ENCODE results near the gene GRIK4. TPM values are rescaled to one million over a fixed set of nuclear protein-coding genes. Genes with fewer than 3 reads are reported as not detected.

The GRIK4 gene
- total RNA-seq, 1 experiment from 2014 or later = not detected

DNA sequence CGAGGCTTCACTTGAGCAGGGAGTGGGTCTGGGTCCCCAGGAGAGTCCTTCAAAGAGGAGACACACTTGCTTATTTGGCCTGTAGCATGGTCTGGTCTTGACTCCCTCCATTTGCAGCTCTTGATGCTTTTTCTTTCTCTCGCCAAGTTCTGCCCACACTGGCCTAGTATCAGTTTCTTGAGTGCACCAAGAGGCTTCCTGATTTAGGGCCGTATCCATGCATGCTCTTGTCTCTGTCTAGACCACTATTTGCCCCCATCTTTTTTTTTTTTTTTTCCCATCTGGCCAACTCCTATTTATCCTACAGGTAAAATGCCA is 170.7 kb downstream of the GRIK4 start:
- no peak overlapping the region for H2AFZ ChIP-seq (ENCODE audit: low read length)
- no peaks in the 10 kb centered on the region for H3K9me3 ChIP-seq (ENCODE audit: low read length)
- no peaks in the 10 kb centered on the region for H4K20me1 ChIP-seq (ENCODE audit: low read length)
- no peaks in the 10 kb centered on the region for H3K4me1 ChIP-seq (ENCODE audit: insufficient read depth, low read length)
- no peak overlapping the region for H3K27ac ChIP-seq (ENCODE audit: low read length)
- H3K27me3 ChIP-seq (ENCODE audit: low read length) = peaks cover 66% of the 10 kb centered on the region
- no peak overlapping the region for H3K9ac ChIP-seq (ENCODE audit: low read length)
- H3K4me3 ChIP-seq (ENCODE audit: low read length) = no peak overlapping the region
- intact Hi-C loops (cut with micrococcal nuclease) = no loop called here
- ATAC-seq = no peak
- no peak overlapping the region for H3K4me2 ChIP-seq (ENCODE audit: low read length)
- POLR2A ChIA-PET (ENCODE audit: unreplicated experiment) = no interaction called here
- no peaks in the 10 kb centered on the region for H3K79me2 ChIP-seq (ENCODE audit: low read length)
- no peaks in the 10 kb centered on the region for H3K9me2 ChIP-seq (replicated peaks; ENCODE audit: low read length)
- BruUV-seq (replicated peaks) = no TSS peak
- H3K36me3 ChIP-seq (ENCODE audit: low read depth, low read length) = no peaks in the 10 kb centered on the region
- CTCF ChIA-PET = no interaction called here
- no peak for TF ChIP-seq EZH2 (IDR thresholded peaks at IDR 0.05; ENCODE audit: low read length, unreplicated experiment)
- no peak for TF ChIP-seq EZH2phosphoT487 (IDR thresholded peaks at IDR 0.05; ENCODE audit: borderline replicate concordance, low read length)
- TF ChIP-seq, protein P1, sequence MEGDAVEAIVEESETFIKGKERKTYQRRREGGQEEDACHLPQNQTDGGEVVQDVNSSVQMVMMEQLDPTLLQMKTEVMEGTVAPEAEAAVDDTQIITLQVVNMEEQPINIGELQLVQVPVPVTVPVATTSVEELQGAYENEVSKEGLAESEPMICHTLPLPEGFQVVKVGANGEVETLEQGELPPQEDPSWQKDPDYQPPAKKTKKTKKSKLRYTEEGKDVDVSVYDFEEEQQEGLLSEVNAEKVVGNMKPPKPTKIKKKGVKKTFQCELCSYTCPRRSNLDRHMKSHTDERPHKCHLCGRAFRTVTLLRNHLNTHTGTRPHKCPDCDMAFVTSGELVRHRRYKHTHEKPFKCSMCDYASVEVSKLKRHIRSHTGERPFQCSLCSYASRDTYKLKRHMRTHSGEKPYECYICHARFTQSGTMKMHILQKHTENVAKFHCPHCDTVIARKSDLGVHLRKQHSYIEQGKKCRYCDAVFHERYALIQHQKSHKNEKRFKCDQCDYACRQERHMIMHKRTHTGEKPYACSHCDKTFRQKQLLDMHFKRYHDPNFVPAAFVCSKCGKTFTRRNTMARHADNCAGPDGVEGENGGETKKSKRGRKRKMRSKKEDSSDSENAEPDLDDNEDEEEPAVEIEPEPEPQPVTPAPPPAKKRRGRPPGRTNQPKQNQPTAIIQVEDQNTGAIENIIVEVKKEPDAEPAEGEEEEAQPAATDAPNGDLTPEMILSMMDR (conservative IDR thresholded peaks at IDR 0.05; ENCODE audit: low read depth, low read length) = no peak
- H3F3A ChIP-seq (ENCODE audit: low read length, unreplicated experiment) = no peaks in the 10 kb centered on the region
- DNase-seq = no peak

DNA sequence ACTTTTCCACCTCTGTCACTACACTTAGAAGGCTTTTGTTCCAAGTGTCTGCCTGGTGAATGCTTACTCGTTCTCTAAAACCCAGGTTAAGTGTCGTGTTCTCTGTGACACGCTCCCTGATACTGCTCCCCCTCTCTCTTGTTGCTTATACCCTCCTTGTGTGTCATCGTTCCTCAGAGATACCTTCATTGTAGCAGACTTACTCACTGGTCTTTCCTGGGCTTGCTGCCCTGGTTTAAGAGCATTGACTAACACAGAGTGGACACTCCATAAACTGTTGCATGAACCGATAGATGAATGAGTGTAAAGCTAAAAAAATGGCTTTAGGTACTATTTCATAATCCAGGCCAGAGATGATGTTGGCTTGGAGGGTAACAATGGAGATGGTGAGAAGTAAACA is 171.3 kb downstream of the GRIK4 start:
- Histone ChIP-seq H3K9me2 (replicated peaks; ENCODE audit: low read length) (no peaks in the 10 kb centered on the region), H3K4me3 (ENCODE audit: low read length) (no peak overlapping the region), H3K36me3 (ENCODE audit: low read depth, low read length) (no peaks in the 10 kb centered on the region), H3F3A (ENCODE audit: low read length, unreplicated experiment) (no peaks in the 10 kb centered on the region), H4K20me1 (ENCODE audit: low read length) (no peaks in the 10 kb centered on the region), H3K4me1 (ENCODE audit: insufficient read depth, low read length) (no peaks in the 10 kb centered on the region), H3K27ac (ENCODE audit: low read length) (no peak overlapping the region), H2AFZ (ENCODE audit: low read length) (no peak overlapping the region), H3K4me2 (ENCODE audit: low read length) (no peak overlapping the region), H3K9me3 (ENCODE audit: low read length) (no peaks in the 10 kb centered on the region), H3K9ac (ENCODE audit: low read length) (no peak overlapping the region), H3K79me2 (ENCODE audit: low read length) (no peaks in the 10 kb centered on the region), H3K27me3 (ENCODE audit: low read length) (peaks cover 66% of the 10 kb centered on the region)
- DNase-seq = peak; percentile 44
- ChIA-PET POLR2A (ENCODE audit: unreplicated experiment) (no interaction called here), CTCF (no interaction called here)
- no peak for TF ChIP-seq EZH2phosphoT487 (IDR thresholded peaks at IDR 0.05; ENCODE audit: borderline replicate concordance, low read length)
- intact Hi-C loops (cut with micrococcal nuclease) = no loop called here
- no TSS peak for BruUV-seq (replicated peaks)
- ATAC-seq = no peak

DNA sequence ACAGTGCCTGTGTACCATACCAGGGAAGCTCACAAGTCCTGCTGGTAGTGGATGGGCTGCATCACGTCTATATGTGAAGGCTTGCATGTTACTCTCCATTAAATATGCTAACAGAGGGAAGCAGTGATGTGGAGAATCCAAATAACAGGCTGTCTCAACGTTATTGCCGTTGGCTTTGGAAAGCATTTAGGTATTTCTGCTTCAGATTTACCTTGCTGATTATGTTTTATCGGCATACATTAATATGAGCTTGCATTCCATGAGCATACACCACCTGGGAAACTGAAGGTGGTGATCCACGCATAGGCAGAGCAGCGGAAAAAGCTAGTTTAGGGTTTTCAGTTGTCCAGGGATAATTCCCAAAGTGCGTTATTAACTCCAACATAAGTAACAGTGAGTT is 175.0 kb downstream of the GRIK4 start:
- Histone ChIP-seq H3K9me3 (ENCODE audit: low read length) (no peaks in the 10 kb centered on the region), H3K4me2 (ENCODE audit: low read length) (no peak overlapping the region), H4K20me1 (ENCODE audit: low read length) (no peaks in the 10 kb centered on the region), H3K4me1 (ENCODE audit: insufficient read depth, low read length) (no peaks in the 10 kb centered on the region), H3K27me3 (ENCODE audit: low read length) (peaks cover 80% of the 10 kb centered on the region), H3K36me3 (ENCODE audit: low read depth, low read length) (no peaks in the 10 kb centered on the region), H2AFZ (ENCODE audit: low read length) (no peak overlapping the region), H3K9me2 (replicated peaks; ENCODE audit: low read length) (no peaks in the 10 kb centered on the region), H3F3A (ENCODE audit: low read length, unreplicated experiment) (no peaks in the 10 kb centered on the region), H3K4me3 (ENCODE audit: low read length) (no peak overlapping the region), H3K27ac (ENCODE audit: low read length) (no peak overlapping the region), H3K9ac (ENCODE audit: low read length) (no peak overlapping the region), H3K79me2 (ENCODE audit: low read length) (no peaks in the 10 kb centered on the region)
- ChIA-PET CTCF (no interaction called here), POLR2A (ENCODE audit: unreplicated experiment) (no interaction called here)
- DNase-seq (no peak), ATAC-seq (no peak)
- no peak for TF ChIP-seq EZH2phosphoT487 (IDR thresholded peaks at IDR 0.05; ENCODE audit: borderline replicate concordance, low read length)
- no peak for TF ChIP-seq EZH2 (IDR thresholded peaks at IDR 0.05; ENCODE audit: low read length, unreplicated experiment)
- TF ChIP-seq, protein P1 (conservative IDR thresholded peaks at IDR 0.05; ENCODE audit: low read depth, low read length) = no peak
- no TSS peak for BruUV-seq (replicated peaks)
- intact Hi-C loops (cut with micrococcal nuclease) = loop anchor here (5.0 kb wide), 2 partner anchors 266 to 426 kb away; no protein-coding TSS in a partner anchor

All from PC-3 (cell line).